Measurements from ENCODE around the gene ANO7.

ANO7 gene

DNA sequence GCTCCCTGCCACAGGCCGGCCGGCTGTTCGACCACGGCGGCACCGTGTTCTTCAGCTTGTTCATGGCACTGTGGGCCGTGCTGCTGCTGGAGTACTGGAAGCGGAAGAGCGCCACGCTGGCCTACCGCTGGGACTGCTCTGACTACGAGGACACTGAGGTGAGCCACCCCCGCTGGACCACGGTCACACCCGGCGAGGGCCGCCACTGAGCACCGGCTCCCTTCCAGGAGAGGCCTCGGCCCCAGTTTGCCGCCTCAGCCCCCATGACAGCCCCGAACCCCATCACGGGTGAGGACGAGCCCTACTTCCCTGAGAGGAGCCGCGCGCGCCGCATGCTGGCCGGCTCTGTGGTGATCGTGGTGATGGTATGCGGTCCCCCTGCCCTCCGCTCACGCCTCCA is 20.8 kb downstream of the ANO7 start:
- DNase-seq: no peak

GRCh38 chr2:241211276-241211675 is 22.8 kb downstream of the ANO7 start:
- no peak for DNase-seq

DNA sequence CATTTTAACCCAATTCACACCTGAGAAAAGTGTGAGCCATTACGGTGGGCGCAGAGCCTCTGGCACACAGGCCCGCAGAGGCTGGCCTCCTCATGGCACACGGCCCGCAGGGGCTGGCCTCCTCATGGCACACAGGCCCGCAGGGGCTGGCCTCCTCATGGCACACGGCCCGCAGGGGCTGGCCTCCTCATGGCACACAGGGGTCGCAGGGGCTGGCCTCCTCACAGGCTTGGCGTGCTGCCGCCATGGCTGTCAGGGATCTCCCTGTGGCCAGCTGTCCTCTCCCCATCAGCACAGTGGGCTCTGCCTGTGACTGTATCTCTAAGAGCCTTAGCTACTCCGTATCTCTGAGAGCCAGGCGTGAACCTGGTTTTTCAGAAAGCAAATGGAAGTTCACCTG is 24.6 kb downstream of the ANO7 start:
- DNase-seq: no peak

- DNase-seq: no peak
Observed at GRCh38 chr2:241213567-241213966, 25.1 kb downstream of the ANO7 start.

DNA sequence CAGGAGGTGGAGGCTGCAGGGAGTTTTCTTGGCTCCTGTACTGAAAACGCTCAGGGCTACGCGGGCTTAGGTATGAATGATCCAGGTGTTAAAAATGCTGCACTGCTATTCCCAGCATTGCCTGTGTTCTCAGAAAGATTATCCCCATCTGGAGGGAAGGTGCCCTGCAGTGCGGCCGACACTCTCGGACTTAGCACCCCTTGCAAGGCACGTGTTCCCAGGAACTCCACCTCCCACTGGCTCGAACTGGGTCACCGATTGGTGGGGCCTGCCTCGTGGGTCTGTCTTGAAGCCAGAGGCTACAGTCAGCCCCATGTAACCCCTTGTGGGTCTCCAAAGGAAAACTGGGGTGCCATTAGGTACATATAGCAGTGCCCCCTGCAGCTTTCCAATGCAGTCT is 25.7 kb downstream of the ANO7 start:
- DNase-seq: no peak

- no peak for DNase-seq
Observed at GRCh38 chr2:241214766-241215165, 26.3 kb downstream of the ANO7 start.

DNA sequence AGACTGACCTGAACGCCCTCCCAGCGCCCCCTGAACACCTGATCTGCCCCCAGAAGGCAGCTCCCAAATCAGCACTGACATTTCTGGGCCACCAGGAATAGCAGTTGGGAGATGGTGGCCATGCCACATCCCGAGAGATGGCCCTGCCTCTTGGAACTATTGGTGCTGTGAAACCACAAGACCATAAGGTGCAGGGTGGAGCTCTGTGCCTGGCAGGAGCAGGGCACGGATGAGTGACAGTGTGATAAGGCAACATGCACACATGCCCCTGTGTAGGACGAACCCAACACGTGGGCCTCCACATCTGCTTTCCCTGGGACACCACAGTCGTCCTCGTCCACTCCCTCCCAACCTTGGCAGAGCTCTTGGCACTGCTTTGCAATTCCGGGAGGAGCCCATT is 26.9 kb downstream of the ANO7 start:
- DNase-seq: no peak

DNA sequence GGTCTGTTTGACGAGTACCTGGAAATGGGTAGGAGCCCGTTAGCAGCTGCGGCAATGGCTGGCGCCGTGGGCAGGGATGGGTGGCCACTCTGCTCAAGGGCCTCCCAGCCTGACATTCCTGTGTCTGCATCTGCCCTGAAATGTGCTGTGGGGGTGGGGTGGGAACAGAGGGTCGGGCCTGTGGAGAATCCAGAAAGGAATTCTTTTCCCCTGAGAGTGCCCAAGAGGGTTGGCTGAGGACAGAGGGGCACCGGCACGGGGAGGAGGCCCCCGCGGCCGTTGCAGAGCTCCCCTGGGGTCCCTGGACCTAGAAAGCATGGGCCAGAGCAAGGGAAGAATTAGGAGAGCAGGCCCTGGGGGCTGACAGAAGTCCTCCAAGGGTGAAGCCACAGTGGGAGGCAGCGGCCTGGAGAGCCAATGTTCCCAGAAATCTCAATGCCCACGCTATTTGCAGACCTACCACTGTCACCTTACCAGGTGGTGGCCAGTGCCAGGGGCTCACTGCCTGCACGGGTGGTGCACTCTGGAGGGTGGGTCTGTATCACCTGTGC is 27.8 kb downstream of the ANO7 start:
- DNase-seq: no peak

GRCh38 chr2:241217320-241218031 is 29.0 kb downstream of the ANO7 start:
- peak; percentile 20 for DNase-seq

GRCh38 chr2:241218131-241219029 is 29.9 kb downstream of the ANO7 start:
- DNase-seq: peak; percentile 12

DNA sequence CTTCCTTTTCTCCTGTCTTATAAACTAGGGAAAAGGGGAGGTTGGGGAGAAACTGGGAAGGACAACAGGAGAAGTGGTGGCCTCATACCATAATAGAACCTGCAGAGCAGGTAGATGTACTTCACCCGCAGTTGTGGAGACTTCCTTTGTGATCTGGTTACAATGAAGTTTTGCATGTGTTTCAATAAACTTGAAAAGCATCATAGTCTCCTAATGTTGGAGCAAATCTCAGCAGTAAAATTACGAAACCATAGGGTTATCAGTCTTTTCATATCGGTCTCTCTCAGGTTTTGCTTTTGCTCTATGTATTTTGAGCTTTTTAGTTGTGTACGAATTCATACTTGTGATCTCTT is 30.5 kb downstream of the ANO7 start:
- no peak for DNase-seq

DNA sequence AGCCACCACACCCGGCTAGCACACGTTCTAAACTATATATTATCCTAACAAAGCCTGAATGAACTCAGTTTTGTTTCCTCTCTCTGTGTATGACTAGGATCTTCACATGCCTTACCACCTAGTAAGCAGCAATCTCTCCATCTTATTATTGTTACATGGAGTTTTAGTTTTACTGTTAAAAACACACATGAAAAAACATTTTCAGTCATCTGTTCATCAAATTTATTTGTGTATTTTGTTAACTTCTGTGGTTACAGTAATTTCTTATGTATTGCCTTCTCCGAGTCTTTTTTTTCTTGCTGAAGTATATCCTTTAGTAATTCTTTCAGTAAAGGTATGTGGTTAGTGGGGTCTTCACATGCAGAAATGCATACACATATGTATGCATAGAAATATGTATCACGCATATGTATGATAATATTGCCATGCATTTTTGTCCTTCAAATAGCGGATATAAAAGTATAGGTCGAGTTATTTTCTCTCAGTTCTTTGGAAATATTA is 31.4 kb downstream of the ANO7 start:
- DNase-seq: no peak

DNA sequence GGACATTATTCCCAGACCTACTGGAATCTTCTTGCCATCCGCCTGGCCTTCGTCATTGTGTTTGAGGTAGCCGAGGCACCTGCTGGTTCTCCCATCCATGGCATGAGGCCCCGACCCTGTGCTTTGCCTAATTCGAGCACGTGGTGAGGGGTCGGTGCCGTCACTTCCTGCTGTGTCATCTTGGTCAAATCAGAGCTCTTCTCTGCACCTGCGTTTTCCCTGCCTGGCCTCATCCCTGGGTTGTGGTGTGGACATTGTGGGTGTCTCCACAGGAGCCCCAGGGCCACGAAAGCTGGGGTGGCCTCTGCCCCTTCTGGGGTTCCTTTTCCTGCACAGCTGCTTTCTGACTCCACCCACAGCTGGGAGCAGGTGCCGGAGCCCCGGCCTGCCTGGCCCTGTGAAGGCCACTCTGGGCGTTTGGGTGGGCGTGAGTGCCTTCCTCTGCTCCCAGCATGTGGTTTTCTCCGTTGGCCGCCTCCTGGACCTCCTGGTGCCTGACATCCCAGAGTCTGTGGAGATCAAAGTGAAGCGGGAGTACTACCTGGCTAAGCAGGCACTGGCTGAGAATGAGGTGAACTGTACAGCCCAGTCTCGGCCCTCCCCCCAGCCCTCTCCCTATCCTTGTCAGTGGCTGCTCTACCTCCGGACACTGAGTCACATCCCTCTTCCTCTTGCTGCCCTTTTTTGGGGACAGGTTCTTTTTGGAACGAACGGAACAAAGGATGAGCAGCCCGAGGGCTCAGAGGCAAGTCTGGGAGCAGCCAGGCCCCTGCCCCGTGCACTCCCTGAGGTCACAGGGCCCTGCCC is 34.9 kb downstream of the ANO7 start:
- DNase-seq: no peak

GRCh38 chr2:241224018-241224850 is 35.8 kb downstream of the ANO7 start:
- DNase-seq: no peak

GRCh38 chr2:241224851-241225438 is 36.5 kb downstream of the ANO7 start:
- DNase-seq: no peak

DNA sequence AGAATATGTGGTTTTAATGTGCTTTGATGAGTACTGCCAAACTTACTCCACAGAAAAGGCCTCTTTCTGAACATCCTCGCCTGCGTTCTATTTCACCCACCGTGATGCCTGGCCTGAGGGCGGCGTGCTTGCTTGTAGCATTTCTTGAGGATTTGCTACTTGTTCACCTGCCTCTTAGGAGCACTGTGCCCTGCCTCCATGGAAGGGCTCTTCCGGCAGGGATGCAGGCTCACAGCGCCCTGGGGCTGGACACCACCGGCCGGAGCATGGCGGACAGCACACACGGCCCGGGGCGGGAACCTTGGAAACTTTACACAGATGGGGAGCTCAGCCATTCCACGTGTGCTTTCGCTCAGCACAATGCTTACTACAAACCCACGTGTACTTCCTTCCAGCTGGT is 37.1 kb downstream of the ANO7 start:
- no peak for DNase-seq

- no peak for DNase-seq
Observed at GRCh38 chr2:241225983-241226382, 37.5 kb downstream of the ANO7 start.

DNA sequence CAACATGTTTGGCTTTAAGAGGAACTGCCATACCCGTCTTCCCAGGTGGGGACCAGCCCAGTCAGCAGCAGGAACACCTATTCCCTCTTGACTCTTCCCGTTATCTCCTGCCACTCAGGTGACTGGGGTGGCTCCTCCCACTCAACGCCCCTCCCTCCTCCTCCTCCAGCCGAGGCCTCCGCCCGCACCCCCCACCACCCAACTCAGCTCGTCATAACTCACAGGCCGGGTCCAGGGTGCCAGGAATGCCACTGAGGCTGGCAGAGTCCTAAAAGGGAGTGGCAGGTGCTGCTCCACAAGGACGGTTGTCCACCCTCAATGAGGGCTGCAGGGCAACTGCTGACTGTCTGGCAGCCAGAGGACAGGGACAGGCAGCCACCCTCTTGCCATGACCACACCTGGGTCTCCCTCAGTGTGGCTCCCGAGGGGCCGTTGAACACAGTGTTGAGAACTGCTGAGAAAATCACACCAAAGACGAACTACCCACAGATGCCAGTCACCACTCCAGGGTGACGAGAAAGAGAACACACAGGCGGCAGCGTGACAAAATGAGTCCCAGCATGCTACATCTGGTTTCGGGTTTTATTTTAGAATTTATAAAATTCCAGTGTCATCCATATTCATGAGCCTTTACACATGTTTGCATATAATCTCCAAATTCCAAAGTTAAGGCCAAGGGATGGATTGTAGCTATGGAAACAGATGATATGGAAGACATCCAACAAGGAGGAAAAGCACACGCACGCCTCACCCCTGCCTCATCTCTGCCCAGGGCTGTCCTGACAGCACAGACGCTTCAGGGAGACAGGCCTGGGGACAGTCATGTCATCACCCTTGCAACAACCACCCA is 38.5 kb downstream of the ANO7 start:
- DNase-seq: no peak

DNA sequence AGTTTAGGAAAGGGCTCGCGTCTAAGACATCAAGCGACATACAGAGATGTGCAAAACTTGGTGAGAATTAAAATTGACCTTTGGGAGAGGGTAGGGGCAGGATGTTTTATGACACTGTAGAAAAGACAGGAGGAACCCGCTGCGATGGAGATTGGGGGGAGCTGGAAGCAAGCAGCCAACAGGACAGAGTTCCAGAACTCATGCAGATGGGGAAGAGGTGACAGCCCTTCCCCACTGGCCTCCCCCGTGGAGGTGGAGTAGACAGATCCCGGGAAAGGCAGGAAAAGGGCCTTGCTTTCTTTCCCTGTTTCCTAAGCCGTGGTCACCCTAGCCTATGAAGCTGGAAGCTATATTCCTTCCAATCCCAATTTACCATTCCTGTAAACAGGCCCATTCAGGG is 39.1 kb downstream of the ANO7 start:
- DNase-seq: no peak

GRCh38 chr2:241228081-241228859 is 39.8 kb downstream of the ANO7 start:
- DNase-seq: no peak
